ENCODE results near the gene GABRG3.

Gene GABRG3

GRCh38 chr15:27271258-27271657, 300.3 kb downstream of the GABRG3 start:
- H3K27me3 Mint-ChIP-seq: no peaks in the 10 kb centered on the region
- H3K9me3 Mint-ChIP-seq (ENCODE audit: low read depth): peaks cover 10% of the 10 kb centered on the region
- no peak overlapping the region for H3K27ac Mint-ChIP-seq
- no peaks in the 10 kb centered on the region for H3K4me1 Mint-ChIP-seq (ENCODE audit: low read depth)
- H3K4me3 Mint-ChIP-seq: no peak overlapping the region
- no peaks in the 10 kb centered on the region for H3K36me3 Mint-ChIP-seq

DNA sequence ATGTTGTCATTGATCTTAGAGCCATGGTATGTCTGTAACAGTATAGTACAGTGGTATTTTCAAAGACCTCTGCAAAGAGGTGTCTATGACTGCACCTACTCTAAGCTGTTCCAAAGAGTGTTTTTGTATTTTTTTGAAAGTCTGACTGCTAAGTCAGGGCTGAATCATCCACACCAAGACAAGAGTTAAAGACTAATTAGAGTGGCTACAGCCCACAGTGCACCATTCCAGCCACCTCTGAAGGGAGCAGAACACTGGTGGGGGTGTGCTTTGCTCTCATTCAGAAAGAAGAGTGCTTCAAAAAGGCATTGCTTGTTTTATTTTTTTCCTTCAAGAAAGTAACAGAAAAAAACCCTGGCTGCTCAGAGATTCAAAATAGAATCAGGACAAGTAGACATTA, 301.4 kb downstream of the GABRG3 start:
- H3K4me1 Mint-ChIP-seq (ENCODE audit: low read depth): no peaks in the 10 kb centered on the region
- H3K36me3 Mint-ChIP-seq: no peaks in the 10 kb centered on the region
- H3K9me3 Mint-ChIP-seq (ENCODE audit: low read depth): peaks cover 3% of the 10 kb centered on the region
- no peaks in the 10 kb centered on the region for H3K27me3 Mint-ChIP-seq
- H3K4me3 Mint-ChIP-seq: no peak overlapping the region
- H3K27ac Mint-ChIP-seq: no peak overlapping the region

DNA sequence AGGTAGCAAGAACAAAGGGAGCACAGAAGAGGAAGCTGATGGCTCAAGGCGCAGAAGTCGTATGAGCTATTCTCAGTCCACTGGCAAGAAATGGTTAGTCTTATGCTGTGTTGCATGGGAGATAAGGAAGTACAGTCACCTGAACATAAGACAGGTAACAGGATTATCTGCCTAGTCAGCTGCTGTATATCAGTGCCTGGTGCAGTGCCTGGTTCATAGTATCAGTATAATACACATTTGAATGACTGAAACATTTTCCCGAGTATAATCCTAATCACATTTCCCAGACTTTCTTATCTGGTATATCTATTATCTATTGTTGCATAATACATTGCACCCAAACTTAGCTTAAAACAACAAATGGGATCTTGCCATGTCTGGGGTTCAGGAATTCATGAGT, 302.5 kb downstream of the GABRG3 start:
- Mint-ChIP-seq H3K4me3 (no peak overlapping the region), H3K27me3 (no peaks in the 10 kb centered on the region), H3K27ac (no peak overlapping the region), H3K4me1 (ENCODE audit: low read depth) (no peaks in the 10 kb centered on the region), H3K36me3 (no peaks in the 10 kb centered on the region), H3K9me3 (ENCODE audit: low read depth) (peaks cover 3% of the 10 kb centered on the region)

GRCh38 chr15:27278761-27279160, 307.8 kb downstream of the GABRG3 start:
- Mint-ChIP-seq H3K27me3 (no peaks in the 10 kb centered on the region), H3K27ac (no peak overlapping the region), H3K9me3 (ENCODE audit: low read depth) (no peaks in the 10 kb centered on the region), H3K36me3 (no peaks in the 10 kb centered on the region), H3K4me1 (ENCODE audit: low read depth) (no peaks in the 10 kb centered on the region), H3K4me3 (no peak overlapping the region)

- Mint-ChIP-seq H3K27me3 (peaks cover 2% of the 10 kb centered on the region), H3K4me1 (ENCODE audit: low read depth) (no peaks in the 10 kb centered on the region), H3K36me3 (no peaks in the 10 kb centered on the region), H3K27ac (no peak overlapping the region), H3K9me3 (ENCODE audit: low read depth) (no peaks in the 10 kb centered on the region), H3K4me3 (no peak overlapping the region)
Observed at GRCh38 chr15:27292641-27293040, 321.7 kb downstream of the GABRG3 start.

GRCh38 chr15:27293607-27294006, 322.6 kb downstream of the GABRG3 start:
- Mint-ChIP-seq H3K4me3 (no peak overlapping the region), H3K9me3 (ENCODE audit: low read depth) (no peaks in the 10 kb centered on the region), H3K27ac (no peak overlapping the region), H3K4me1 (ENCODE audit: low read depth) (no peaks in the 10 kb centered on the region), H3K27me3 (peaks cover 2% of the 10 kb centered on the region), H3K36me3 (no peaks in the 10 kb centered on the region)

- H3K4me3 Mint-ChIP-seq: no peak overlapping the region
- H3K36me3 Mint-ChIP-seq: no peaks in the 10 kb centered on the region
- no peaks in the 10 kb centered on the region for H3K4me1 Mint-ChIP-seq (ENCODE audit: low read depth)
- no peak overlapping the region for H3K27ac Mint-ChIP-seq
- H3K9me3 Mint-ChIP-seq (ENCODE audit: low read depth): peaks cover 20% of the 10 kb centered on the region
- no peaks in the 10 kb centered on the region for H3K27me3 Mint-ChIP-seq
Observed at GRCh38 chr15:27317736-27318135, 346.8 kb downstream of the GABRG3 start.

GRCh38 chr15:27323801-27324200, 352.8 kb downstream of the GABRG3 start:
- H3K36me3 Mint-ChIP-seq: no peaks in the 10 kb centered on the region
- H3K9me3 Mint-ChIP-seq (ENCODE audit: low read depth): peaks cover 12% of the 10 kb centered on the region
- no peak overlapping the region for H3K27ac Mint-ChIP-seq
- no peak overlapping the region for H3K4me3 Mint-ChIP-seq
- no peaks in the 10 kb centered on the region for H3K4me1 Mint-ChIP-seq (ENCODE audit: low read depth)
- H3K27me3 Mint-ChIP-seq: no peaks in the 10 kb centered on the region

- peaks cover 6% of the 10 kb centered on the region for H3K9me3 Mint-ChIP-seq (ENCODE audit: low read depth)
- H3K27me3 Mint-ChIP-seq: no peaks in the 10 kb centered on the region
- no peak overlapping the region for H3K4me3 Mint-ChIP-seq
- H3K36me3 Mint-ChIP-seq: no peaks in the 10 kb centered on the region
- no peaks in the 10 kb centered on the region for H3K4me1 Mint-ChIP-seq (ENCODE audit: low read depth)
- no peak overlapping the region for H3K27ac Mint-ChIP-seq
Observed at GRCh38 chr15:27324886-27325615, 354.1 kb downstream of the GABRG3 start.

GRCh38 chr15:27327467-27328025, 356.6 kb downstream of the GABRG3 start:
- Mint-ChIP-seq H3K9me3 (ENCODE audit: low read depth) (peaks cover 6% of the 10 kb centered on the region), H3K4me3 (no peak overlapping the region), H3K27me3 (no peaks in the 10 kb centered on the region), H3K36me3 (no peaks in the 10 kb centered on the region), H3K4me1 (ENCODE audit: low read depth) (no peaks in the 10 kb centered on the region), H3K27ac (no peak overlapping the region)

- H3K9me3 Mint-ChIP-seq (ENCODE audit: low read depth): peaks cover 6% of the 10 kb centered on the region
- H3K27me3 Mint-ChIP-seq: no peaks in the 10 kb centered on the region
- H3K36me3 Mint-ChIP-seq: no peaks in the 10 kb centered on the region
- H3K4me3 Mint-ChIP-seq: no peak overlapping the region
- H3K27ac Mint-ChIP-seq: no peak overlapping the region
- no peaks in the 10 kb centered on the region for H3K4me1 Mint-ChIP-seq (ENCODE audit: low read depth)
Observed at GRCh38 chr15:27328186-27328585, 357.2 kb downstream of the GABRG3 start.

DNA sequence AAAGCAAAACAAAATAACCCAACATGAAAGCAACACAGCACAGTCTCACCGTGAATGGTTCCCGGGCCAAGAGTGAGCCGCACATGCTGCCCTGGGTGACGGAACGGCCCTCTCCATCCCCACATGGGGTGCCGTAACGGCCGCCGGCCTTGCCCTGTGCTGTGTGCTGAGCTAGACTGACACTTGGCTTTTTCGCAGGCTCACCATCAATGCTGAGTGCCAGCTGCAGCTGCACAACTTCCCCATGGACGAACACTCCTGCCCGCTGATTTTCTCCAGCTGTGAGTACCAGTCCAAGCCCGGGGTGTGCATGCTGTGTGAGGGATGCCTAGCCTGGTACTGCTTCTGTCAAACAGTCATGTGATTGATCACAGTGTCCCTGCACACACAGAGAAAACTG, 357.6 kb downstream of the GABRG3 start:
- H3K4me3 Mint-ChIP-seq: no peak overlapping the region
- peaks cover 6% of the 10 kb centered on the region for H3K9me3 Mint-ChIP-seq (ENCODE audit: low read depth)
- H3K4me1 Mint-ChIP-seq (ENCODE audit: low read depth): no peaks in the 10 kb centered on the region
- H3K36me3 Mint-ChIP-seq: no peaks in the 10 kb centered on the region
- H3K27ac Mint-ChIP-seq: no peak overlapping the region
- no peaks in the 10 kb centered on the region for H3K27me3 Mint-ChIP-seq

DNA sequence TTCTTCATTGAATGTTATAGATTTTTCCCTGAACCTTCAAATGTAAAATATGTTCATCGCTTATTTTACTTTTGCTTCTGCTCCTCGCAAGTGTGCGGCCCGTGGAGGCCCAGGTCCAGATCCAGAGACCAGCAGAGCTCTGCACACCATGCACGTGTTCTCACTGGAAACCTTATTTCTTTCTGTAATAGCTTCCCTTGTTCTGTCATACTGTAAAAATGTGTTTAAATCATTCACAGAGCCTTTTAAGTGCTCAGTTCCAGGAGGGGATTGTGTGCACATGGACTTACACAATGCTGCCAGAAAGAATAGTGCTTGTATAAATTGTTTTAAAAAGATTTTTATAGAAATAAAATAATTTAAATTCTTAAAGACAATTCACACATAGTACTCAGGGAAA, 359.3 kb downstream of the GABRG3 start:
- Mint-ChIP-seq H3K4me3 (no peak overlapping the region), H3K27me3 (no peaks in the 10 kb centered on the region), H3K4me1 (ENCODE audit: low read depth) (no peaks in the 10 kb centered on the region), H3K9me3 (ENCODE audit: low read depth) (peaks cover 8% of the 10 kb centered on the region), H3K36me3 (no peaks in the 10 kb centered on the region), H3K27ac (no peak overlapping the region)

GRCh38 chr15:27336676-27337075, 365.7 kb downstream of the GABRG3 start:
- no peak overlapping the region for H3K4me3 Mint-ChIP-seq
- H3K36me3 Mint-ChIP-seq: no peaks in the 10 kb centered on the region
- H3K4me1 Mint-ChIP-seq (ENCODE audit: low read depth): no peaks in the 10 kb centered on the region
- no peaks in the 10 kb centered on the region for H3K27me3 Mint-ChIP-seq
- H3K9me3 Mint-ChIP-seq (ENCODE audit: low read depth): peaks cover 3% of the 10 kb centered on the region
- no peak overlapping the region for H3K27ac Mint-ChIP-seq

DNA sequence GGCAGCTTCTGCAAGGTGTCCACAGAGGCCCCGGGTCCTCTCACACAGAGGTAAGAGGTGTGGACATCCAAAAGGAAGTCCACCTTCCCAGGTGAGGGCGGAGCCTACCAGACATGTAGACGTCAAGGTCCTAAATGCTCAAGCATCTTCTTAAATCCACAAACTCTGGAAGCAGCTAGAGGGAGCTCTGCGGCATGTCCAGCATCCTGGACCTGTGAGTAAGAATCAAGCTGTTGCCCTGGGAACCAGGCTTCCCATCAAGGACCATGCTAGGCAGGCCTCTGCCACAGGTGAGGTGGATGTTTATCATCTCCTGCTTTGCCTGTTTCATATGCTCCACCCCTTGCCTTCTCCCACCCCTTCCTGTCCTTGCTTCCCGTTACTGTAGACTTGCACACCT, 368.2 kb downstream of the GABRG3 start:
- H3K4me3 Mint-ChIP-seq: no peak overlapping the region
- H3K36me3 Mint-ChIP-seq: no peaks in the 10 kb centered on the region

GRCh38 chr15:27341780-27342343, 370.9 kb downstream of the GABRG3 start:
- no peak overlapping the region for H3K4me3 Mint-ChIP-seq
- no peaks in the 10 kb centered on the region for H3K4me1 Mint-ChIP-seq (ENCODE audit: low read depth)
- H3K9me3 Mint-ChIP-seq (ENCODE audit: low read depth): peaks cover 4% of the 10 kb centered on the region
- H3K36me3 Mint-ChIP-seq: no peaks in the 10 kb centered on the region
- no peak overlapping the region for H3K27ac Mint-ChIP-seq
- no peaks in the 10 kb centered on the region for H3K27me3 Mint-ChIP-seq

More for the DNA sequence above, 368.2 kb downstream of the GABRG3 start:
- Mint-ChIP-seq H3K4me1 (ENCODE audit: low read depth) (no peaks in the 10 kb centered on the region), H3K27ac (no peak overlapping the region), H3K27me3 (no peaks in the 10 kb centered on the region), H3K9me3 (ENCODE audit: low read depth) (peaks cover 3% of the 10 kb centered on the region)
